Caco-2 (cell line): ENCODE data around the gene ACAD11. TPM values are rescaled to one million over a fixed set of nuclear protein-coding genes. Genes with fewer than 3 reads are reported as not detected.

Experiments used
- BruUV-seq: library from RNA; stranded (reverse); fragments of 400-500 nt; replicated peaks from 2 replicates; lab custom pipeline; 2021; lab: Mats Ljungman, UMichigan
- CTCF ChIA-PET: fragments of 300-600 bp; sonication (Branson Sonifier 250); formaldehyde crosslinking; loops from one replicate; lab custom pipeline; 2022; ENCODE audit warnings: antibody characterized with exemption; lab: Charles Lee
- POLR2A ChIA-PET: fragments of 300-600 bp; sonication (Branson Sonifier 250); formaldehyde crosslinking; loops from one replicate; lab custom pipeline; 2022; ENCODE audit warnings: antibody characterized with exemption; lab: Charles Lee
- DNase-seq, 2 experiments: peaks; one replicate each; pipeline versions ENCODE4 v3.0.0 to v3.0.0-alpha.2; 2020 to 2022
- H3K27me3 ChIP-seq: replicated peaks from 2 replicates; pipeline ENCODE4 v1.6.0; 2011; ENCODE audit warnings: low read length; ENCODE audit not compliant: control insufficient read depth, insufficient read depth
- H3K36me3 ChIP-seq: 2 replicates; pipeline ENCODE4 v1.5.1; 2011; ENCODE audit warnings: low read length; ENCODE audit not compliant: control insufficient read depth, insufficient read depth
- H3K4me1 ChIP-seq: fragments of 250-450 bp; sonication (Bioruptor Pico); 2 replicates; pipeline ENCODE4 v1.5.1; 2020; ENCODE audit warnings: mild to moderate bottlenecking
- H3K4me3 ChIP-seq: 2 replicates; pipeline ENCODE4 v1.5.1; 2011; ENCODE audit warnings: low read depth, mild to moderate bottlenecking, control low read depth, low read length
- H3K9me3 ChIP-seq: fragments of 250-450 bp; sonication (Bioruptor Pico); 2 replicates; pipeline ENCODE4 v1.5.1; 2020; ENCODE audit warnings: mild to moderate bottlenecking, moderate library complexity
- H3K27ac Mint-ChIP-seq: one replicate; pipeline ENCODE4 v1.8.0; 2022; ENCODE audit warnings: mixed read lengths; ENCODE audit not compliant: unreplicated experiment
- H3K27me3 Mint-ChIP-seq: one replicate; pipeline ENCODE4 v1.8.0; 2022; ENCODE audit warnings: mixed read lengths; ENCODE audit not compliant: insufficient read depth, unreplicated experiment
- H3K36me3 Mint-ChIP-seq: one replicate; pipeline ENCODE4 v1.8.0; 2022; ENCODE audit warnings: mild to moderate bottlenecking, mixed read lengths; ENCODE audit not compliant: insufficient read depth, unreplicated experiment
- H3K4me1 Mint-ChIP-seq: one replicate; pipeline ENCODE4 v1.8.0; 2022; ENCODE audit warnings: low read depth, mixed read lengths; ENCODE audit not compliant: unreplicated experiment
- H3K4me3 Mint-ChIP-seq: one replicate; pipeline ENCODE4 v1.8.0; 2022; ENCODE audit warnings: mild to moderate bottlenecking, moderate library complexity, mixed read lengths; ENCODE audit not compliant: unreplicated experiment
- H3K9me3 Mint-ChIP-seq: one replicate; pipeline ENCODE4 v1.8.0; 2022; ENCODE audit warnings: mixed read lengths; ENCODE audit not compliant: unreplicated experiment
- CTCF ChIP-seq, 2 experiments: fragments of 200-600 bp in 1 of 2; IDR thresholded peaks; 1 replicate in 1 of 2; 2 replicates in 1 of 2; pipeline versions ENCODE4 v1.5.1 to v1.8.0; 2011 to 2022; ENCODE audit warnings: antibody characterized with exemption in 1 of 2, control low read depth in 1 of 2, inconsistent platforms in 1 of 2, low read depth in 1 of 2, low read length in 1 of 2, mild to moderate bottlenecking in 1 of 2, moderate library complexity in 1 of 2; ENCODE audit not compliant: insufficient read depth in 1 of 2, severe bottlenecking in 1 of 2, unreplicated experiment in 1 of 2
- intact Hi-C: fragments of 100-400 bp; cut with micrococcal nuclease; formaldehyde crosslinking; loops from one replicate; pipeline ENCODE4 v1.10.0; 2022; ENCODE audit not compliant: unreplicated experiment
- total RNA-seq: library from RNA; stranded (reverse); gene quantifications from 2 replicates; pipeline ENCODE4 v1.2.3, GENCODE V29; 2022

Gene ACAD11
- total RNA-seq, 1 experiment from 2014 or later: 33.0 TPM

GRCh38 chr3:132550579-132551305 lies 108.9 kb downstream of the ACAD11 start:
- Histone ChIP-seq H3K4me1 (no peaks in the 10 kb centered on the region), H3K4me3 (no peak overlapping the region), H3K36me3 (no peaks in the 10 kb centered on the region), H3K9me3 (no peaks in the 10 kb centered on the region), H3K27me3 (no peaks in the 10 kb centered on the region)
- Mint-ChIP-seq H3K27me3 (no peaks in the 10 kb centered on the region), H3K4me3 (no peak overlapping the region), H3K27ac (no peak overlapping the region), H3K36me3 (peaks cover 6% of the 10 kb centered on the region), H3K9me3 (no peaks in the 10 kb centered on the region), H3K4me1 (no peaks in the 10 kb centered on the region)
- ChIA-PET CTCF (no interaction called here), POLR2A (no interaction called here)
- DNase-seq: no peak
- BruUV-seq: no TSS peak
- no peak for TF ChIP-seq CTCF (IDR thresholded peaks at IDR 0.05; ENCODE audit: insufficient read depth in 1 of 2, low read depth in 1 of 2, low read length in 1 of 2, severe bottlenecking in 1 of 2, unreplicated experiment in 1 of 2)
- intact Hi-C loops: no loop called here

- no TSS peak for BruUV-seq
- no peaks in the 10 kb centered on the region for H3K27me3 Mint-ChIP-seq
Measured at GRCh38 chr3:132549890-132550578, 109.6 kb downstream of the ACAD11 start.

GRCh38 chr3:132549169-132549568 lies 110.4 kb downstream of the ACAD11 start:
- POLR2A ChIA-PET: no interaction called here
- peaks cover 6% of the 10 kb centered on the region for H3K36me3 Mint-ChIP-seq
- no peaks in the 10 kb centered on the region for H3K27me3 Mint-ChIP-seq
- intact Hi-C loops: no loop called here
- H3K9me3 Mint-ChIP-seq: no peaks in the 10 kb centered on the region
- no TSS peak for BruUV-seq
- H3K4me1 Mint-ChIP-seq: no peaks in the 10 kb centered on the region
- no peaks in the 10 kb centered on the region for H3K27me3 ChIP-seq
- H3K4me1 ChIP-seq: no peaks in the 10 kb centered on the region
- TF ChIP-seq CTCF (IDR thresholded peaks at IDR 0.05; ENCODE audit: insufficient read depth in 1 of 2, low read depth in 1 of 2, low read length in 1 of 2, severe bottlenecking in 1 of 2, unreplicated experiment in 1 of 2): no peak
- H3K36me3 ChIP-seq: no peaks in the 10 kb centered on the region
- no peaks in the 10 kb centered on the region for H3K9me3 ChIP-seq
- H3K4me3 ChIP-seq: no peak overlapping the region
- no peak for DNase-seq
- CTCF ChIA-PET: no interaction called here
- H3K27ac Mint-ChIP-seq: no peak overlapping the region
- H3K4me3 Mint-ChIP-seq: no peak overlapping the region

More at GRCh38 chr3:132549890-132550578, 109.6 kb downstream of the ACAD11 start:
- Mint-ChIP-seq H3K36me3 (peaks cover 6% of the 10 kb centered on the region), H3K9me3 (no peaks in the 10 kb centered on the region), H3K4me3 (no peak overlapping the region), H3K4me1 (no peaks in the 10 kb centered on the region), H3K27ac (no peak overlapping the region)
- Histone ChIP-seq H3K4me1 (no peaks in the 10 kb centered on the region), H3K4me3 (no peak overlapping the region), H3K27me3 (no peaks in the 10 kb centered on the region), H3K36me3 (no peaks in the 10 kb centered on the region), H3K9me3 (no peaks in the 10 kb centered on the region)
- POLR2A ChIA-PET: no interaction called here
- CTCF ChIA-PET: no interaction called here
- no peak for DNase-seq
- TF ChIP-seq CTCF (IDR thresholded peaks at IDR 0.05; ENCODE audit: insufficient read depth in 1 of 2, low read depth in 1 of 2, low read length in 1 of 2, severe bottlenecking in 1 of 2, unreplicated experiment in 1 of 2): no peak
- intact Hi-C loops: no loop called here
